ENCODE results near the gene TYK2.

DNA sequence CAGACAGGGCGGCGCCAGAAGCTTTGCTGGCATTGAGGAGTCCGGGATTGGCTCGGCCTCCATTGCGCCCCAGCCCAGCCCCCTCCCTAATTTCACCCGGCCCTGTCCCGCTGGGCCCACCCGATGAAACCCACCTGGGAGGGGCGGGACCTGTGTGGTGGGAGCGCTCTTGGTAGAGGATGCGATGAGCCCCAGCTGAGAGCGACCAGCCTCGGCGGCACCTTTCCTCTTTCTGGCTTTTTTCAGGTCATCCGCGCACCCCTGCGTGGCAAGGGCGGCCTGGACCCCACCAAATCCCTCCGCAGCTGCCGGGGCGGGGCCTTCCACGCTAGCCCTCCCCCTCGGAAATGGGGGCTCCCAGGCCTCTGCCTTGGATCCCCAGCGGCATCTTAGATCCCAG lies 70.9 kb downstream of the TYK2 start, which contains the start of gene ZGLP1:
- TF ChIP-seq, protein P1, sequence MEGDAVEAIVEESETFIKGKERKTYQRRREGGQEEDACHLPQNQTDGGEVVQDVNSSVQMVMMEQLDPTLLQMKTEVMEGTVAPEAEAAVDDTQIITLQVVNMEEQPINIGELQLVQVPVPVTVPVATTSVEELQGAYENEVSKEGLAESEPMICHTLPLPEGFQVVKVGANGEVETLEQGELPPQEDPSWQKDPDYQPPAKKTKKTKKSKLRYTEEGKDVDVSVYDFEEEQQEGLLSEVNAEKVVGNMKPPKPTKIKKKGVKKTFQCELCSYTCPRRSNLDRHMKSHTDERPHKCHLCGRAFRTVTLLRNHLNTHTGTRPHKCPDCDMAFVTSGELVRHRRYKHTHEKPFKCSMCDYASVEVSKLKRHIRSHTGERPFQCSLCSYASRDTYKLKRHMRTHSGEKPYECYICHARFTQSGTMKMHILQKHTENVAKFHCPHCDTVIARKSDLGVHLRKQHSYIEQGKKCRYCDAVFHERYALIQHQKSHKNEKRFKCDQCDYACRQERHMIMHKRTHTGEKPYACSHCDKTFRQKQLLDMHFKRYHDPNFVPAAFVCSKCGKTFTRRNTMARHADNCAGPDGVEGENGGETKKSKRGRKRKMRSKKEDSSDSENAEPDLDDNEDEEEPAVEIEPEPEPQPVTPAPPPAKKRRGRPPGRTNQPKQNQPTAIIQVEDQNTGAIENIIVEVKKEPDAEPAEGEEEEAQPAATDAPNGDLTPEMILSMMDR (IDR thresholded peaks at IDR 0.05; ENCODE audit: poor library complexity): no peak
- TF ChIP-seq EZH2 (IDR thresholded peaks at IDR 0.05; ENCODE audit: borderline replicate concordance) (no peak), EZH2phosphoT487 (IDR thresholded peaks at IDR 0.05; ENCODE audit: low read depth, severe bottlenecking, unreplicated experiment) (no peak)

All from hepatocyte (in vitro differentiated cells).